GM21515 (cell line): ENCODE measurements around the gene YY2.
"Not testable (repeated sequence)": the region's sequence is repeated elsewhere in the genome, so short reads cannot be mapped to it uniquely, and the experiment has no call there.

ENCODE experiments used
- ATAC-seq: cut with Tn5 transposase; IDR thresholded peaks from one replicate; pipeline ENCODE4 v1.9.1; 2021; ENCODE audit not compliant: unreplicated experiment

The YY2 gene

DNA sequence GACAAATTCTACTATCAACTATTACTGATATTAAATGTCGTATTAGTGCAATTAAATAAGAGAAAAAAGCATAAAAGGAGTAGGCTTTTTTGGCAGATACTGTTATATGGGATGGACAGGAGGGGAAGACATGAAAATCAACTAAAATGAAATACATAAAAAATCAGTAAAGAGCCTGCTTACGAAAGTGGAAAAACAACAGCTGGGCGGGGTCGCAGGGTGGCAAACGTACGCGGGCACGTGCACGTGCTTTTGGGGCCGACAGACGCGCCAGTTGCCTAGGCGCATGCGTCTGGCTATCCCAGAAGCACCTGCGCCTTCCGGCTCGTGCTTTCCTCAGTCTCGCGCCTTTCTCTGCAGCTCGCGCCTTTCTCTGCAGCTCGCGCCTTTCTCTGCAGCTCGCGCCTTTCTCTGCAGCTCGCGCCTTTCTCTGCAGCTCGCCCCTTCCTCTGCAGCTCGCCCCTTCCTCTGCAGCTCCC is at the start of gene YY2:
YY2 (plus strand) TSS at position 51 of the 479 bp plus-strand sequence. CDS start 498 bp downstream, outside the sequence.
- ATAC-seq = no peak

DNA sequence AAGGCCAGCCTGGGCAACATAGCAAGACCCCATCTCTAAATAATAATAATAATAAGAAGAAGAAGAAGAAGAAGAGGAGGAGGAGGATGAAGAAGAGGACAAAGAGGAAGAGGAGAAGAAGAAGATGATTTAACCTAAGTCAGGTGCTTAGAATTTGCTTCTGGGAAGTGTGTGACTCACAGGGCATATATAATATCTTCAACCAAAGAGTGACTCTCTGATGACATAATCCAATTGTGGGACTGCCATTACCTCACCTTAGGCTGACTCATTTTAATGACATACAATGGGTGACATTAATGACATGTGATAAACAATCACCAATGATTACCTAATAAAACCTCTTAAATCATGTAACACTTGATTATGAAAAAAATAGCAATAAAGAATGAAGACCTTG is 49.1 kb upstream of the YY2 start:
- ATAC-seq = no peak

DNA sequence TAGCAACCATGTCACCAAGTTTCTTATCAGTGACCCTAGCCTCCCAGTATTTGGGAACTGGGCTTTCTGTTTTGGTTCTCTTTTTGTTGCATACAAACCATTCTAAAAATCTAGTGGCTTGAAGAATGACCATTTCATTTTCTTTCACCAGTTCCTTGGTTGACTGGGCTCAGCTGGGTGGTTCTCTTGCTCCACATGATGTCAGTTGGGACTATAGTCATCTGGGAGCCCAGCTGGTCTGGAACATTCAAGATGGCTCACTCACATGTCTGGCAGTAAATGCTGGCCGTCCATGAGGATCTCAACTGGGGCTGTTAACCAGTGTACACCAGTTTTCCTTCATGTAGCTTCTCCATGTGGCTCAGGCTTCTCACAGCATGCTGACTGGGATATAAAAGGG is 44.0 kb upstream of the YY2 start:
- no peak for ATAC-seq

DNA sequence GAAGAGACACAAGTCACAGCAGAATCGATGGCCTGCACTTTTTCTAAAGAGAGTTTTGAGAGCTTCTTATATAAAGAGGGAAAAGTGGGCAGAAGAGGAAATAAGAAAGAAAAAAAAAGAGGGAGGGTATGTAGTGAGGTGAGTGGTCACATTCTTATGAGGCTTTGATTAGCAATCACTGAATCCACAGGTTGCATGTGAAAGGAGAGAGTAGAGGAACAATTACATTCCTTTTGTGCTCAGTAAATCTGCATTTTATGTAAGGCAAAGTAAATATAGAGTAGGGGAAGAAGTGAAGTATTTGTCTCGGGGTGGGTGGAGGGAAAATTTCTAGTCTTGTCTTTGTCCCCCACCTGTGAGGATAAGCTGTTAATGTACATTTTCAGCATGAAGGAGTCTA is 43.2 kb upstream of the YY2 start:
- no peak for ATAC-seq

- ATAC-seq = no peak
These were observed 42.0 kb upstream of the YY2 start for GRCh38 chrX:21813612-21814368.

GRCh38 chrX:21816136-21816535 is 39.7 kb upstream of the YY2 start:
- ATAC-seq = no peak

GRCh38 chrX:21820170-21820569 is 35.6 kb upstream of the YY2 start:
- not testable (repeated sequence) for ATAC-seq

DNA sequence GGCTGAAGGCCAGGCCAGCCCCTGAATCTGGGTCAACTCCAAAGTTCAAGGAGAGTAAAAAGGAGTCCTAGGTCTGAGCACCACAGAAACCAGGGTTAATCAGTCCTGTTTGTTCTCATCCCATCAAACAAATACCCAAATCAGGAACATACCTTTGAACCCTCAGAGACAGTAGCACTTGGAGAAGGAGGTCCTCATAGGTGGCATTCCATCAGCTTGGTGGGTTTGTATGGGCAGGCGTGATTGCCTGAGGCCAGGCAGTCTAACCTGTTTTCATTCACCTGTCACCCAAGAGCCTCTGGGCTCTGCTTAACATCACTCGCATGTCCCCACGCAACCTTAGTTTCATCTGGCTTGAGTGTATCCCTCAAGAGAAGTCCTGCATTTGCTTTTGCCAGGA is 33.9 kb upstream of the YY2 start:
- ATAC-seq = no peak

GRCh38 chrX:21831496-21831895 is 24.3 kb upstream of the YY2 start:
- no peak for ATAC-seq

GRCh38 chrX:21837056-21837455 is 18.7 kb upstream of the YY2 start:
- ATAC-seq = no peak

DNA sequence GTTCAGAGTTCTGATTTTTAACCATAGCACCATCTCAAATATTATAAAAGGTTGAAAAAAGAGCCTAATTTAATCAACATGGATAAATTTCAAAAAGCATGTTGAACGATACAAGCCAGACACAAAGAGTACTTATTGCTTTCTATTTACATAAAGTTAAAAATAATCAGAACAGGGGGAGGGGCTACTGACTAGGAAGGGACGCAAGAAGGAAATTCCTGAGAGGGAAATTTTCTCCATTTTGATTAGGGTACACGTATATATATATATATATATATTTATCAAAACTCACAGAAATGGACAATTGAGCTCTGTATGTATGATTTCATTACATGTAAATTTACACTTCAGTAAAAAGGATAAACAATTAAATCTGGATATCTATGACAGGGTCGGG is 16.9 kb upstream of the YY2 start:
- peak; percentile 24 for ATAC-seq

- ATAC-seq = peak; percentile 85
These were observed 16.2 kb upstream of the YY2 start, which contains the start of gene MBTPS2 for GRCh38 chrX:21839334-21840192. MBTPS2 (plus strand) TSS chrX:21839617; CDS start chrX:21839735, 118 bp downstream.

DNA sequence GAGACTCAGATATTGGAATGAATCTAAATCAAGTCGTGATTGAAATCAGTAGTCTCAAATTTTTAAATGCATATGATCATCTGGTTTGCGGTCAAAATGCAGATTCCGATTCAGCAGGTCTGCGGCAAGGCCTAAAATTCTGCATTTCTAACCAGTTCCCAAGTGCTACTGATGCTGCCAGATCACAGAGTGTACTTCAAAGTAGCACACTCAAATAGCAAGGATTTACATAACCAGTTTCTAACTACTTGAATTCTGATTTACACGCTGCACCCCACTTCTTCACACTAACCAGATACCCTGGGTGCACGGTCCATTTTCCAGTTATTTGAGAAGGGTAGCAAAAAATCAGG is 15.6 kb upstream of the YY2 start:
- no peak for ATAC-seq

- ATAC-seq = no peak
These were observed 12.6 kb upstream of the YY2 start for GRCh38 chrX:21843179-21843578.

- no peak for ATAC-seq
These were observed 10.7 kb upstream of the YY2 start for GRCh38 chrX:21845096-21845495.

GRCh38 chrX:21847342-21847741 is 8.4 kb upstream of the YY2 start:
- no peak for ATAC-seq

- ATAC-seq = no peak
These were observed 2.2 kb upstream of the YY2 start for GRCh38 chrX:21853578-21853977.

GRCh38 chrX:21856504-21856903 is 717 bp downstream of the YY2 start:
- no peak for ATAC-seq

- ATAC-seq = no peak
These were observed 7.5 kb downstream of the YY2 start for GRCh38 chrX:21863241-21863640.

DNA sequence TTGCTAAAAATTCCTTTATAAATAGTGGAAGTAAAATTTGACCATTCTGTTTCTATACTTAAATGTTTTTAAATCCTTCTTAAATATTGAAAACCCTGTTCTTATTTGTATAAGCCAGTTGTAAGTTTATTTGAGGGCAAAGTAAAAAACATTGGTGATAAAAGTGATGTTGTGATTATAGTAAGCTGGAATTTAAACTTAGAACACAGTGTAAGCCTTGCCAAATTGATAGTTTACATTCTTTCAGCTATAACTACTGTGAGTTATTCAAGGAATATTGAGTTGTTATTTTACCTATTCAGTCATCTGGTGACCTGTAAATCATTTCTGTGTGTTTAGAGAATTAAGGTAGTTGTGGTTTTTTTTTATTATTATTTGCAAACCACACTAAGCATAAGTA is 9.6 kb downstream of the YY2 start:
- no peak for ATAC-seq

GRCh38 chrX:21870494-21870893 is 14.7 kb downstream of the YY2 start:
- no peak for ATAC-seq
